KMS-11 (cell line): ENCODE results near the gene DIS3L2.

Source experiments
- H2AFZ ChIP-seq: fragments of 200-600 bp; sonication (generic); 2 replicates; pipeline ENCODE4 v1.6.1; 2016; ENCODE audit warnings: antibody characterized with exemption, mixed run types, low read depth
- H3K27ac ChIP-seq: fragments of 200-600 bp; sonication (generic); 2 replicates; pipeline ENCODE4 v1.6.1; 2016; ENCODE audit warnings: mild to moderate bottlenecking, mixed run types
- H3K27me3 ChIP-seq: fragments of 200-600 bp; sonication (generic); 2 replicates; pipeline ENCODE4 v1.6.1; 2017; ENCODE audit warnings: mild to moderate bottlenecking, low read depth, mixed run types, moderate library complexity; ENCODE audit not compliant: insufficient read depth
- H3K36me3 ChIP-seq: fragments of 200-600 bp; sonication (generic); 2 replicates; pipeline ENCODE4 v1.6.1; 2017; ENCODE audit warnings: mild to moderate bottlenecking, mixed run types; ENCODE audit not compliant: insufficient read depth
- H3K4me1 ChIP-seq: fragments of 200-600 bp; sonication (generic); 2 replicates; pipeline ENCODE4 v1.6.1; 2016; ENCODE audit warnings: mild to moderate bottlenecking, low read depth, mixed run types; ENCODE audit not compliant: poor library complexity, severe bottlenecking
- H3K4me2 ChIP-seq: fragments of 200-600 bp; sonication (generic); 2 replicates; pipeline ENCODE4 v1.7.0; 2016; ENCODE audit warnings: mild to moderate bottlenecking, mixed run types
- H3K4me3 ChIP-seq: fragments of 200-600 bp; sonication (generic); IDR thresholded peaks from 2 replicates; pipeline ENCODE4 v1.6.1; 2017; ENCODE audit warnings: low read depth, low read length, mixed read lengths; ENCODE audit not compliant: insufficient read depth
- H3K79me2 ChIP-seq: fragments of 200-600 bp; sonication (generic); 2 replicates; pipeline ENCODE4 v1.6.1; 2016; ENCODE audit warnings: low read depth, mixed run types; ENCODE audit not compliant: insufficient read depth
- H3K9ac ChIP-seq: fragments of 200-600 bp; sonication (generic); 2 replicates; pipeline ENCODE4 v1.6.1; 2016; ENCODE audit warnings: mild to moderate bottlenecking, mixed run types
- H4K20me1 ChIP-seq: fragments of 200-600 bp; sonication (generic); 2 replicates; pipeline ENCODE4 v1.6.1; 2016; ENCODE audit warnings: mild to moderate bottlenecking, mixed run types; ENCODE audit not compliant: insufficient read depth
- CTCF ChIP-seq: fragments of 200-600 bp; sonication (generic); conservative IDR thresholded peaks from 2 replicates; pipeline ENCODE4 v1.6.1; 2017; ENCODE audit warnings: low read depth, mild to moderate bottlenecking, antibody characterized with exemption, low read length, moderate library complexity, mixed read lengths

The DIS3L2 gene

GRCh38 chr2:231957913-231958763 lies 3.4 kb upstream of the DIS3L2 start:
- H4K20me1 ChIP-seq: no peaks in the 10 kb centered on the region
- H3K79me2 ChIP-seq: peaks cover 14% of the 10 kb centered on the region
- TF ChIP-seq CTCF: no peak
- H3K9ac ChIP-seq: no peak overlapping the region
- no peak overlapping the region for H3K4me3 ChIP-seq
- no peaks in the 10 kb centered on the region for H3K36me3 ChIP-seq
- H3K27ac ChIP-seq: no peak overlapping the region
- no peak overlapping the region for H2AFZ ChIP-seq
- no peak overlapping the region for H3K4me2 ChIP-seq
- no peaks in the 10 kb centered on the region for H3K27me3 ChIP-seq
- H3K4me1 ChIP-seq: peaks cover 4% of the 10 kb centered on the region

- no peaks in the 10 kb centered on the region for H3K36me3 ChIP-seq
- H3K79me2 ChIP-seq: peaks cover 41% of the 10 kb centered on the region
- peak overlapping the region; percentile 89 for H2AFZ ChIP-seq
- TF ChIP-seq CTCF: no peak
- peak overlapping the region; percentile 89 for H3K4me2 ChIP-seq
- H3K4me3 ChIP-seq: no peak overlapping the region
- no peaks in the 10 kb centered on the region for H3K27me3 ChIP-seq
- H3K27ac ChIP-seq: peak overlapping the region; percentile 66
- peak overlapping the region; percentile 90 for H3K9ac ChIP-seq
- no peaks in the 10 kb centered on the region for H4K20me1 ChIP-seq
- H3K4me1 ChIP-seq: peaks cover 9% of the 10 kb centered on the region
Measured at GRCh38 chr2:231960810-231961348, 634 bp upstream of the DIS3L2 start.

DNA sequence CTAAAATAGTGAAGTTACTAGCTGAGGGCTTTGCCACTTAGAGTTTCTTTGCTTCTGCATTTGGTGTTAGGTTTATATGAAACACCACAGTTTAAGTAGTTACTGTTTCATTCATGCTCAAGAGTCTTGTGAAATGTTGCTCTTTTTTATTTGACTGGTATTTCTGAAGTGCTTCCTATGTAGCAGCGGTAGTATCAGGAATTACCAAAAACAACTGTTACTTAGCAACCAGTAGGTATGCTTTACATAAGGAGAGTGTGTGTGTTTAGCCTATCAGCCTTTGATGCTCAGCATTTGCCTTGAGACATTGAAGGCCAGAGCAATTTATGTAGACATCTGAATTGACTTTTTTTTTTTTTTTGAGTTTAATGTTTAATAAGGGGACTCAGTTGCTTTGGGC lies 3.6 kb downstream of the DIS3L2 start:
- TF ChIP-seq CTCF: no peak
- Histone ChIP-seq H3K9ac (no peak overlapping the region), H3K4me2 (no peak overlapping the region), H3K79me2 (peaks cover 54% of the 10 kb centered on the region), H3K4me3 (no peak overlapping the region), H3K36me3 (no peaks in the 10 kb centered on the region), H3K27me3 (no peaks in the 10 kb centered on the region), H3K27ac (no peak overlapping the region), H4K20me1 (no peaks in the 10 kb centered on the region; the same call in 1 of the 2 replicates), H2AFZ (no peak overlapping the region), H3K4me1 (peaks cover 9% of the 10 kb centered on the region)

DNA sequence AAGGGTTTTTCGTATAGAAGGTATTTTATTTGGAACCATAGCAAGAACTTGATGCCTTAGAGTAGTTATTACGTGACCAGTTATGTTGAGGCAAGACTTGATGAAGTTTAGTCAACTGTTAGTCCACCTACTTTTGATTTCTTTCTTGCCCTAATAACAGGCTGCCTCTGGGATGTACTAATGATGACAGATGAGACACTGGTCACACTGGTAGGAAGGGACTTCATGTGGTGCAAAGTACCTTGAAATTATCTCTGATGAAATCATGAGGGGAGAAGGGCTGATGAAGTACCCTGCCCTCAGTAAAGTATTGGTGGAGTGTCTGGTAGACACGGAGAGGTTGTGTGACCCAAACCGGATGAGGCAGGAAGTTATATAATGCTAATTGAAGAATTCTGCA lies 5.4 kb downstream of the DIS3L2 start:
- no peak overlapping the region for H3K4me3 ChIP-seq
- H3K27me3 ChIP-seq: no peaks in the 10 kb centered on the region
- H4K20me1 ChIP-seq: no peaks in the 10 kb centered on the region; the same call in 1 of the 2 replicates
- no peak overlapping the region for H2AFZ ChIP-seq
- H3K9ac ChIP-seq: no peak overlapping the region
- H3K36me3 ChIP-seq: no peaks in the 10 kb centered on the region
- H3K4me1 ChIP-seq: peaks cover 5% of the 10 kb centered on the region
- no peak overlapping the region for H3K27ac ChIP-seq
- no peak for TF ChIP-seq CTCF
- no peak overlapping the region for H3K4me2 ChIP-seq
- peaks cover 56% of the 10 kb centered on the region for H3K79me2 ChIP-seq
